Measurements from ENCODE around the gene XYLT1. TPM values are rescaled to one million over a fixed set of nuclear protein-coding genes. Genes with fewer than 3 reads are reported as not detected.

Gene XYLT1
- total and polyA plus RNA-seq, 9 of the 15 experiments (the other 6 are each of a cell fraction or from before 2014, with no cell fraction given): 0.03 to 0.09 (median 0.08) TPM; not detected in 6

DNA sequence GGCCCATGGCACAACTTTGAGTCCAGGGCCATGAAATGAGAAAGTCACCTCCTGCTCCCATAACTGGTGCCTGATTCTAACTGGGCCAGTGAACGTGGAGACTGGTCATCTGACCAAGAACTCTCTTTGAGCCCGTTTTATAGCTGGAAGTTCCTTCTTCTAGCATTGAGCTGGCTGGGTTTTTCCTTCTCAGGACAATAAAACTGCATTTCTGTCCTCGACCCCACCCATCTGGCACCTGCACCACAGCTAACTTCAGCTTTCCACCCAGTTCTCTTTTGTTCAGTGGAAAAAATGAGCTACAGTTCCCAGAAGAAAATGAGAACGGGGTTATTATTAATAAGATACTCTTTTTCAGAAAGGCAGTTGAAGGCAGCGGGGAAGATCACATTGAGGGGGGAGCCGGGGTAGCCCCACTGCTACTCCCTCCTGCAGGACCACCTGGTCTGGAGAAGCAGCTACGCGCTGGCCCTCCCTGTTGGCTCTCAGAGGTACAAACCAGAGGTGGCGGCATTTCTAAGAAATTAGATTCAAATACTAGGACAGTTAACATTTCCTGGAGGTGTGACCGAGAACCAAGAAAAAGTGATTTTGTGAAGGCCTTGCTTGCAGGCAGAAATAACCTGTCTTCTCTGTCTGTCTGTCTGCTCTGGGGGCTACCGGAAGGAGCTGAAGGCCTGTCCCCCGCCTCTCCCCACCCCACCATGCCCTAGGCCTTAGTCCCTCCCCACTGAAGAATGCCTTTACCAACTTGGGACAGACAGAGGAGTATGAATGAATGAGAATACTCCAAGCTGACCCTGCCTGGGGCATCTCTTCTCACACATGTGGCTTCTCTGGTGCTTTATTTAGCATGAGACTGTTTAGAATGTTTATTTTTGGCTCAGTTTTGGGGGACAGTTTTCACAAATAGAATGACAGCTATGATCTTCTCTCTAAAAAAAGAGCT lies 123.9 kb downstream of the XYLT1 start (continued):
- TF ChIP-seq, protein P1, sequence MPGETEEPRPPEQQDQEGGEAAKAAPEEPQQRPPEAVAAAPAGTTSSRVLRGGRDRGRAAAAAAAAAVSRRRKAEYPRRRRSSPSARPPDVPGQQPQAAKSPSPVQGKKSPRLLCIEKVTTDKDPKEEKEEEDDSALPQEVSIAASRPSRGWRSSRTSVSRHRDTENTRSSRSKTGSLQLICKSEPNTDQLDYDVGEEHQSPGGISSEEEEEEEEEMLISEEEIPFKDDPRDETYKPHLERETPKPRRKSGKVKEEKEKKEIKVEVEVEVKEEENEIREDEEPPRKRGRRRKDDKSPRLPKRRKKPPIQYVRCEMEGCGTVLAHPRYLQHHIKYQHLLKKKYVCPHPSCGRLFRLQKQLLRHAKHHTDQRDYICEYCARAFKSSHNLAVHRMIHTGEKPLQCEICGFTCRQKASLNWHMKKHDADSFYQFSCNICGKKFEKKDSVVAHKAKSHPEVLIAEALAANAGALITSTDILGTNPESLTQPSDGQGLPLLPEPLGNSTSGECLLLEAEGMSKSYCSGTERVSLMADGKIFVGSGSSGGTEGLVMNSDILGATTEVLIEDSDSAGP (CRISPR knock-in tag; IDR thresholded peaks at IDR 0.05): no peak
- no peak for TF ChIP-seq NFXL1 (CRISPR knock-in tag; IDR thresholded peaks at IDR 0.05)
- TF ChIP-seq, protein P2, sequence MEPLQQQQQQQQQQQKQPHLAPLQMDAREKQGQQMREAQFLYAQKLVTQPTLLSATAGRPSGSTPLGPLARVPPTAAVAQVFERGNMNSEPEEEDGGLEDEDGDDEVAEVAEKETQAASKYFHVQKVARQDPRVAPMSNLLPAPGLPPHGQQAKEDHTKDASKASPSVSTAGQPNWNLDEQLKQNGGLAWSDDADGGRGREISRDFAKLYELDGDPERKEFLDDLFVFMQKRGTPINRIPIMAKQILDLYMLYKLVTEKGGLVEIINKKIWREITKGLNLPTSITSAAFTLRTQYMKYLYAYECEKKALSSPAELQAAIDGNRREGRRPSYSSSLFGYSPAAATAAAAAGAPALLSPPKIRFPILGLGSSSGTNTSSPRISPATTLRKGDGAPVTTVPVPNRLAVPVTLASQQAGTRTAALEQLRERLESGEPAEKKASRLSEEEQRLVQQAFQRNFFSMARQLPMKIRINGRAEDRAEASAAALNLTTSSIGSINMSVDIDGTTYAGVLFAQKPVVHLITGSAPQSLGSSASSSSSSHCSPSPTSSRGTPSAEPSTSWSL (CRISPR knock-in tag; IDR thresholded peaks at IDR 0.05; ENCODE audit: borderline replicate concordance): no peak
- TF ChIP-seq ZNF311 (CRISPR knock-in tag; IDR thresholded peaks at IDR 0.05): no peak

DNA sequence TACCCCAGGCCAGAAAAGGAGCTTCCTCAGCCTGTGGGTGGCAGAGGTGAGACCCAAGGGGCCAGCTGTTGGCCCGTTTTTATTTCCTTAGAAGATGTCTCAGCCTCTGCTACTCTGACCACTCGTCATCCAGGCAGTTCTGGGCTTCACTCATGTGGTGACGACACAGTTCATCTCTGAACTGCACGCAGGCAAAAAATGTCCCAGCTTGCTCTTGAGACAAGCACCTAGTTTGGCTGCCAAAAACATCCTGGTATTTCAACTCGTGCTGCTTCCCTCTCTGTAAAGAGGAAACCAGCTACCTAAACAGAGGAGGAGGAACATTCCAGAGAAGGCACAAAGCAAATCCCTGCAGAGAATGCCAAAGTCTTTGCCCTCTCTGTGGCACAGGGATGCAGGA lies 125.7 kb downstream of the XYLT1 start:
- Histone ChIP-seq H3K4me1 (replicated peaks in 1 of 2; ENCODE audit: control insufficient read depth in 2 of 2, insufficient read depth in 2 of 2, low read length in 2 of 2) (no peaks in the 10 kb centered on the region), H3K27ac (ENCODE audit: extremely low read depth, low read depth, low read length) (no peak overlapping the region), H3K4me2 (ENCODE audit: insufficient read depth, low read length) (no peak overlapping the region), H3K4me3 (no peak overlapping the region), H3K9ac (ENCODE audit: insufficient read depth in 1 of 2, low read depth in 2 of 2, low read length in 2 of 2) (no peak overlapping the region), H3K36me3 (ENCODE audit: control insufficient read depth, insufficient read depth, low read length) (no peaks in the 10 kb centered on the region), H3K9me3 (replicated peaks; ENCODE audit: control insufficient read depth, insufficient read depth, low read depth, low read length) (no peaks in the 10 kb centered on the region), H3K9me1 (ENCODE audit: control insufficient read depth, insufficient read depth, low read length) (no peaks in the 10 kb centered on the region), H3K27me3 (ENCODE audit: control insufficient read depth in 2 of 2, insufficient read depth in 2 of 2, low read length in 2 of 2) (peaks cover 2 to 41% of the 10 kb centered on the region in 2 experiments; a peak in 3 of 5 replicates), H2AFZ (ENCODE audit: low read depth, low read length) (no peak overlapping the region), H4K20me1 (replicated peaks; ENCODE audit: control insufficient read depth, insufficient read depth, low read length) (no peaks in the 10 kb centered on the region), H3K79me2 (ENCODE audit: control insufficient read depth, insufficient read depth, low read length) (no peaks in the 10 kb centered on the region)
- FAIRE-seq (no peak), DNase-seq (ENCODE audit: extremely low read depth in 1 of 4, low spot score in 3 of 4) (no peak), ATAC-seq (no peak)
- in situ Hi-C loops (cut with MboI) (no loop called here), intact Hi-C loops (cut with micrococcal nuclease) (no loop called here)
- BruUV-seq (replicated peaks): no TSS peak
- ChIA-PET POLR2A (interaction anchor here (0.6 to 1.9 kb wide), 3 partner anchors 31 to 451 kb away, joined by 3 to 4 read pairs (median 3); no protein-coding TSS in a partner anchor), CTCF (ENCODE audit: low intra/inter-chr PET ratio) (no interaction called here)
- WGBS (ENCODE audit: insufficient coverage, low coverage, missing lambda C conversion rate): 0% methylated on average over 5 of the region's 5 CpGs
- TF ChIP-seq ARID1B (IDR thresholded peaks at IDR 0.05): no peak
- TF ChIP-seq ZNF699 (CRISPR knock-in tag; IDR thresholded peaks at IDR 0.05; ENCODE audit: insufficient replicate concordance): no peak
- TF ChIP-seq, protein P3, sequence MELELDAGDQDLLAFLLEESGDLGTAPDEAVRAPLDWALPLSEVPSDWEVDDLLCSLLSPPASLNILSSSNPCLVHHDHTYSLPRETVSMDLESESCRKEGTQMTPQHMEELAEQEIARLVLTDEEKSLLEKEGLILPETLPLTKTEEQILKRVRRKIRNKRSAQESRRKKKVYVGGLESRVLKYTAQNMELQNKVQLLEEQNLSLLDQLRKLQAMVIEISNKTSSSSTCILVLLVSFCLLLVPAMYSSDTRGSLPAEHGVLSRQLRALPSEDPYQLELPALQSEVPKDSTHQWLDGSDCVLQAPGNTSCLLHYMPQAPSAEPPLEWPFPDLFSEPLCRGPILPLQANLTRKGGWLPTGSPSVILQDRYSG (tag; conservative IDR thresholded peaks at IDR 0.05; ENCODE audit: low read depth): no peak
- no peak for TF ChIP-seq MAFF (IDR thresholded peaks at IDR 0.05; ENCODE audit: low read length)
- TF ChIP-seq, protein P4, sequence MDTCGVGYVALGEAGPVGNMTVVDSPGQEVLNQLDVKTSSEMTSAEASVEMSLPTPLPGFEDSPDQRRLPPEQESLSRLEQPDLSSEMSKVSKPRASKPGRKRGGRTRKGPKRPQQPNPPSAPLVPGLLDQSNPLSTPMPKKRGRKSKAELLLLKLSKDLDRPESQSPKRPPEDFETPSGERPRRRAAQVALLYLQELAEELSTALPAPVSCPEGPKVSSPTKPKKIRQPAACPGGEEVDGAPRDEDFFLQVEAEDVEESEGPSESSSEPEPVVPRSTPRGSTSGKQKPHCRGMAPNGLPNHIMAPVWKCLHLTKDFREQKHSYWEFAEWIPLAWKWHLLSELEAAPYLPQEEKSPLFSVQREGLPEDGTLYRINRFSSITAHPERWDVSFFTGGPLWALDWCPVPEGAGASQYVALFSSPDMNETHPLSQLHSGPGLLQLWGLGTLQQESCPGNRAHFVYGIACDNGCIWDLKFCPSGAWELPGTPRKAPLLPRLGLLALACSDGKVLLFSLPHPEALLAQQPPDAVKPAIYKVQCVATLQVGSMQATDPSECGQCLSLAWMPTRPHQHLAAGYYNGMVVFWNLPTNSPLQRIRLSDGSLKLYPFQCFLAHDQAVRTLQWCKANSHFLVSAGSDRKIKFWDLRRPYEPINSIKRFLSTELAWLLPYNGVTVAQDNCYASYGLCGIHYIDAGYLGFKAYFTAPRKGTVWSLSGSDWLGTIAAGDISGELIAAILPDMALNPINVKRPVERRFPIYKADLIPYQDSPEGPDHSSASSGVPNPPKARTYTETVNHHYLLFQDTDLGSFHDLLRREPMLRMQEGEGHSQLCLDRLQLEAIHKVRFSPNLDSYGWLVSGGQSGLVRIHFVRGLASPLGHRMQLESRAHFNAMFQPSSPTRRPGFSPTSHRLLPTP (IDR thresholded peaks at IDR 0.05; ENCODE audit: borderline replicate concordance, extremely low read depth, insufficient read length): no peak
- TF ChIP-seq NCOA4 (IDR thresholded peaks at IDR 0.05; ENCODE audit: partially characterized antibody): no peak
- no peak for TF ChIP-seq RBBP5 (IDR thresholded peaks at IDR 0.05; ENCODE audit: borderline replicate concordance, insufficient read depth, low read length, poor library complexity, severe bottlenecking)

Data from K562 (cell line).